Stimulated activated CD4-positive, alpha-beta T cell treated with anti-CD3 and anti-CD28 coated beads, Interleukin-4, amount 100 ng/mL, for 48 hours (primary cell): ENCODE data around the gene SOWAHA.

Source experiments
- DNase-seq, 2 donors: peaks; one replicate each; pipeline ENCODE4 v3.0.0-alpha.2; 2020; ENCODE audit warnings: low read depth in 2 of 2

Gene SOWAHA

DNA sequence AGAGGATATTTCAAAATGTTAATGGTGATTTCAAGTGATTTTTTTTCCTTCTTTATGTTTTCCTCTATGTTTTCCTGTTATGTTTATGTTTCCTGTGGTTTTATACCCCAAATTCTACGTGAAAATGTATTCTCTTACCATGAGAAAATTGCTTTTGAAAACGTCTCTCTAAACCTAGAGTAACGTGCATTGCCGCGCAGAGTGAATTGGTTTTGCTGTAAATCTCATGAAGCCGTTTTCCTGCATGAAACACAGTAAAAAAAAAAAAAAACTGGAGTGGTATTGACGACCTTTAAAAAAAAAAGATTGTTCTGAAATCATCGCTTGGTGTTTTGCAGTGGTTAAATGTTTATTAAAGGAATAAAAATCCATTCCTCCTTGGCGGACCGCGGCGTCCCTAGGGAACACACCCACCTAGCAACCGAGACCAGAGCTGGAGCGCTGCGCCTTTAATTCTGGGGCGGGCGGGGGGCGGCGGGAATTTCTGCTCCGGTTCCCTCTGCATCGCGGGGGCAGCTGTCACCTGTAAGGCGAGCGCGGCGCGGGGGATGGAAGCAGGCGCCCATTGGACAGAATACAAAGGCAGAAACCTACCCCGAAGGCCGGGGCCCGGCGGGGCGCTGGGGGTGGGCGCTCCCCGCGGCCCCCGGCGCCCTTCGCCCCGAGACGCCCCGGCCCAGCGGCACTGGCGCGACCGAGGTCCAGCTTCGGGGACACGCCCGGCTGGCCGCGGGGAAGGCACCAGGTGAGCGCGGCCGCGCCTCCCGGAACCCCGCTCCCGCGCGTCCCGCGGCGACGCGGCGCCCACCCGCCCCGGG is at the start of gene SOWAHA:
TSS of gene SOWAHA (plus strand) at position 522 of the 818 bp plus-strand sequence. CDS start 320 bp downstream, outside the sequence.
- no peak for DNase-seq

DNA sequence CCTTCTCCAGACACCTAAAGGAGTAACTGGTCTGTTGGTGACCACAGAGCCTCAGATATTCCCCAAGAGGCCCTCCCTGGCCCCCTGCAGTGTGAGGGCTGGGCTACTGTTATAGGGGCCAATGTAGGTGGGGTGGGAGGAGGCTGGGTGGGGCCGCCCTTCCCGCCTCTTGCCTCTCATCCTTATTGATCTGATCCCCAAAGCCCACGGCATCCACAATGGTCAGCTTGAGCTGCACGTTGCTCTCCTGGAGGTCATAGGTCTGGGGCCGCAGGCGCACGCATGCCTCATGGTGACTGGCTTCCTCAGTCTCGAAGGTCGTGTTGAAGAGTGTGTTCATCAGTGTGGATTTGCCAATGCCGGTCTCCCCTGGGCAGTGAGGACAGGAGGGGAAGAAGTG is 49.1 kb upstream of the SOWAHA start:
- DNase-seq, result no peak

DNA sequence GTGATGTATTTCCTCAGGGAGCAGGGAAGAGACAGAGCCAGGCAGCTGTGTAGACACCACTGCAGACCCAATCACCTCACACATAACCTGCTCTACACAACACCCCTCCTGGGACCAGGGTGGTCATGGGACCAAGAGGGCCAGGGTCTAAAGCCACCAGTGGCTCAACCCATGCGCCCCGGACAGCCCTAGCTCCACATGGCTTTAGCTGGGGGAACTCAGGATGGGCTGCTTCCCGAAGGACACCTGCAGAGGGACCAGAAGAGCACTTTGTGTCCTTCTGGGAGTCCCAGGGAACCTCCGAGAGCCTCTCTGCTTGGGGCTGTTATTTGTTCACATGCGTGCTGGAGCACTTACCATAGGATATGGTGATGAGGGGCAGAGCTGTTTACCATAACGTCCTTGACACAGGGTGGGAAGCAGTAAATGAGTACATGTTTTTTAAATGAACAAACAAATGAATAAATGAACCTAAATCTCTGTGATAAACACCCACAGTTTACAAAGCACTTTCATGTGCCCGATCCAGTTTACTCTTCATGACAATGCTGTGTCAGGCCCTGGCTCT is 48.3 kb upstream of the SOWAHA start:
- no peak for DNase-seq

DNA sequence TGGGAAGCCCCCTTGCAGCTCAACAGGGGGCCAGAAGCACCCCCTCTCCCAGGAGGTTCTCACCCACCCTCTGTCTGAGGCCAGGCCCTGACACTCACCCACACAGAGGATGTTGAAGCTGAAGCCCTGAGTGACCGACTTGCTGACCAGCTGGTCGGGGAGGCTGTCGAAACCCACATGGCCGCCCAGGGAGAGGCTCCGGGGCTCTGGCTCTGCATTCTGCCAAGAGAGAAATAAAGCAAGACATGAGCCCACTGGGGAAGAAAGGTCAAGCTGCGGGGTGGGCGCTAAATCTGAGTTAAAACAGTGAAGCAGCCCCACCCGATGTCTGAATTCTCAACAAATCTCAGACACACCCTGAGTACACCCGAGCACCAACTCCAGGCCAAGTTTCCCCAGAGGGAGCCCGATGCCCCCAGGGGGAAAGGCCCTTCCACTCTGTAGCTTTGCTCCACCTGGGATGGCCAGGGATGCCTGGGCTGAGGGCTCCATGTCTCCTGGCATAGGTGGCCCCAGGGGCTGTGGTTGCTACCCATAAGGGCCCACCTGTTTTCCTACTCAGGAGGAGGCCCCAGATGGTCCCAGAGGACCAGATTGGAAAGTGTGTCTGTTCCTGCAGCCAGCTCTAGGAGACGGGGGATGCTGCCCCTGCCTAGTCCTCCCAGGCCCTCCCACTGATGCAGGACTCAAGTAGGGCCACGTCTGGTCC is 47.6 kb upstream of the SOWAHA start:
- no peak for DNase-seq

DNA sequence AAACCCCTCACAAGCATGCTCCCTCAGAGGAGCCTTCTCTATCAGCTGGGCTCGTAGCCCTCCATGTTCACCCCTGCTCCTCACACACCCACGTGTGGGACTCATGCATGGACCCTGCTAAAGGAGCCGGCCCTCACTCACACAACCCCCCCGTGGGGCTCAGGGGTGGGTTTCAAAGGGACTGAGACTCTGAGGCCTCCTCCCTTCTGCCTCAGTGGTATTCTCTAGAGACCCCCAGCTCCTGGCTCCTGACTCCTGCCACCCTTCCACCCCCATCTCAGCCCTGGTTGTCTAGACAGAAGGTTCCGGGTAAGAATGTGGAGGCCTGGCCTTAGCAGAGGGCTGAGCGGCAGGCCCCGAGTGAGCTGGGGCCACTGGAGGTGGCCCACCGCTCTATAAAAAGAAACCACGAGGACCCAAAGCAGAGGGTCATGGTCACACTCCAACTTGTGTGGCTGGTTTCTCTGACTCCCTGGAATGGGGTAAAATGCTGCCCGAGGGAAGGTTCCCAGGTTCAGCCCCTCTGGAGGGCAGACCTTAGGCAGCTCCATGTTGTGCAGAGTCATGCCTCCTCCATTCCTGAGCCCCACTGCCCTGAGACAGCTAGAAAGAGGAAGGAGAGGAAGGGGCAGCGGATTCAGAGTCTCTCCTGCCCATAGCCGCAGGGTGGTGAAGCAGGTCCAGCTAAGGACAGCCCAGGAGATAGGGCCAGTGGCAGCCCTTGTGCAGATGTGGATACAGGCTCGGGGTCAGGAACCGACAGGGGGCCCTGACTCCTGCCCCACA is 46.9 kb upstream of the SOWAHA start:
- no peak for DNase-seq

- no peak for DNase-seq
Observed at GRCh38 chr5:132766806-132767055, 46.4 kb upstream of the SOWAHA start.

GRCh38 chr5:132767150-132767549 is 46.0 kb upstream of the SOWAHA start:
- DNase-seq, result no peak

DNA sequence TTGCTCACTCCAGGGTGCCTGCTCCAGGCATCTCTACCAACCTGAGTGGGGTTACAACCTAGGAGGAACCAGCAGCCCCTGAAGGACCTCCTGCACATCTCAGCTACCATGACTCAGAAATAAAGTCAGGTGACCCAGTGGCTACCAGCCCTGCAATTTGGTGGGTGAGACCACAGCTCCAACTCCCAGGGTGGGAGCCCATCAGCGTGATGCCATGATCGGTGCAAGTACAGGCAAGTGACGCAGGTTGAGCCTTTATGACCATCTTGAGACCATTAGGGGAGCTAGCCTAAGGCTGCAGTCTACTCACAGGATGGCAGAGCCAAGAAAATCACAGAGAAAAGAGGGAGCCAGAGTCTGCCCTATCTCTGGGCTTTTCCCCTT is 44.6 kb upstream of the SOWAHA start:
- DNase-seq, result no peak

- no peak for DNase-seq
Observed at GRCh38 chr5:132770476-132771159, 42.5 kb upstream of the SOWAHA start.

- no peak for DNase-seq
Observed at GRCh38 chr5:132771503-132771998, 41.6 kb upstream of the SOWAHA start.

DNA sequence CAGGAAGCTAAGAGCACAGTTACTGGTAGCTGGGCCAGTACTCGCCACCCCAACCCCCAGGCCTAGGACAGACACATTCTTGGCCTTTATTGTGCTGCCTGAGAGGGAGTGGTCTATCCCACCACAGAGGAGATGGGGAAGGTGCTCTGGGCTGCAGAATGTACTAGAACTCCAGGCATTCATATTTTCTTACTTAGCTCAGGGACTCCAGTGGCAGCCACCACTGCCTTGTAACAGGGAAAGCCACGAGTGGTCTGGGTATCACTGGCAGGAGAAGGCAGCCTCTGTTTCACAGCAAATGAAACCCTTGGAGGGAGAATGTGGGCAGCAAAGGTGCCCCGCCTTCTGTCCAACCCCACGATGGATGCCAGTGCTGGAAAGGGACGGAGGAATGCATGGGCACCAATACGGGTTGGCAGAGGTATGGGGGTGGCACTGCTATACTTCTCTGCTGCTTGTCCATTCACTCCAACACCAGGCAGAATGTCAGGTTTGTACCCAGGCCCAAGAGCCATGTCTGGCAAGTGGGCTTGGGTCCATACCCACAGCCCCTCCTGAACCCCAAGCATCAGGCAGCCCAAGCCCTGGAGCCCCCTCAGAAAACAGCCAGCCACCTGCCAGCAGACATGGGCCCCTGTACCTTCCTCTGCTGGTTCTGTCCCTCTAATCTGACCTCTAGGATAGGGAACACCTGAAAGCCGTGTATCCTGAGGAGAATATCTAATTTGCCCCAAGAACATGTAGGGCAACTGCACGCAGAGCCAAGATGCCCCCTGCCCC is 40.6 kb upstream of the SOWAHA start:
- no peak for DNase-seq

DNA sequence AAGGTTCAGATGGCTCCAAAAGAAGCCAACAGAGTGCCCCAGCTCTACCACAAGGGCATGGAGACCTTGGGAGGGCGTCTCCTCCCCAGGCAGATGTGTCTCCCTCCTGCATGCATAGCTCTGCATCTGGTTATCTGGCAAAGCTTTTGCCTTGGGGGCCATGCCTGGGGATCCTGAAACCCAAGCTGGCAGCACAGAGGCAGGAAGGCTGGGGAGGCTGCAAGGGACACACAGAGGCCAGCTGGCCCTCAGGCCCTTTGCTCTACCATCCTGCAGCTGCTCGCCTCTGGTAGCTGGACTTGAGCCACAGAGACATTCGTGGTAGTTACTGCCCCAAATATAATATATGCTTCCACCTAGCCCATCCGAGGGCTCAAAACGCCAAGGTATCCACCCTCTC is 40.0 kb upstream of the SOWAHA start:
- no peak for DNase-seq

GRCh38 chr5:132773601-132774355 is 39.3 kb upstream of the SOWAHA start:
- no peak for DNase-seq

- no peak for DNase-seq
Observed at GRCh38 chr5:132774406-132774805, 38.7 kb upstream of the SOWAHA start.

DNA sequence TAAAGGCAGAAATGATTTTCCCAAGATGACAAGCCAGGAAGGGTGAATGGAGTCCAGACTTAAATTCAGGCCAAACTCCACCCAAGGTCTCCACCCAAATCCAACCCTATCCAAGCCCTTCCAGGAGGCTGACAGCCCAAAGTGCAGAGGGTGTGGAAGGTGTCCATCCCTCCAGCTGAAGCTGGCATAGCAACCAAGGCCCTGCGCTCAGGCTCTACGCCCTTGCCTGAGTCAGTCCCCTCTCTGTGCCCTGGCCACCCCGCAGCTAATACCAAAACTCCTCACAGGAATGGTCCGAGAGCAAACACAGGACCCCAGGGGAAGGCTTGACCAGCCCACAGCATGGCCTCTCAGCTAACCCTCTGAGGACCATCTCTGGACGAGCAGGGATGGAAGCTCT is 38.2 kb upstream of the SOWAHA start:
- no peak for DNase-seq

DNA sequence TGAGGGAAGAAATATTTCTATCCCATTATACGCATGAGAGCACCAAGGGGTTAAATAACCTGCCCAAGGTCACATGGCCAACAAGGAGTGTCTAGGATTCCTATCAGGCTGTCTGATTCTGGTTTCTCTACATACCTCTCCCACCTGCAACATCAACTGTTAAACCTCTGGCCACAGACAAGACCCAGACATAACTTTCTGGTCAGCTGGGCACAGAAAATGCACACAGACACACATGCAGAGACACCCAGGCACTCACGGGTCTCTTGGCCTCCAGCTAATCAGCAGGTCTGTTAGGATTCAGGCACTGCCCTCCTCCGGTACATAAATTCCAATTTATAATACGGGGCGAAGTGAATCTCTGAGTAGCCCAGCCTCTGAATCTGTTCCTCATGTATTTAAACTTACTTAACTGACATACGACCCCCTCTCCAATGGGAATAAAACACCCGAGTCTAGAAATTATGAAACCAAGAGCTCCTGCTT is 37.6 kb upstream of the SOWAHA start:
- no peak for DNase-seq

DNA sequence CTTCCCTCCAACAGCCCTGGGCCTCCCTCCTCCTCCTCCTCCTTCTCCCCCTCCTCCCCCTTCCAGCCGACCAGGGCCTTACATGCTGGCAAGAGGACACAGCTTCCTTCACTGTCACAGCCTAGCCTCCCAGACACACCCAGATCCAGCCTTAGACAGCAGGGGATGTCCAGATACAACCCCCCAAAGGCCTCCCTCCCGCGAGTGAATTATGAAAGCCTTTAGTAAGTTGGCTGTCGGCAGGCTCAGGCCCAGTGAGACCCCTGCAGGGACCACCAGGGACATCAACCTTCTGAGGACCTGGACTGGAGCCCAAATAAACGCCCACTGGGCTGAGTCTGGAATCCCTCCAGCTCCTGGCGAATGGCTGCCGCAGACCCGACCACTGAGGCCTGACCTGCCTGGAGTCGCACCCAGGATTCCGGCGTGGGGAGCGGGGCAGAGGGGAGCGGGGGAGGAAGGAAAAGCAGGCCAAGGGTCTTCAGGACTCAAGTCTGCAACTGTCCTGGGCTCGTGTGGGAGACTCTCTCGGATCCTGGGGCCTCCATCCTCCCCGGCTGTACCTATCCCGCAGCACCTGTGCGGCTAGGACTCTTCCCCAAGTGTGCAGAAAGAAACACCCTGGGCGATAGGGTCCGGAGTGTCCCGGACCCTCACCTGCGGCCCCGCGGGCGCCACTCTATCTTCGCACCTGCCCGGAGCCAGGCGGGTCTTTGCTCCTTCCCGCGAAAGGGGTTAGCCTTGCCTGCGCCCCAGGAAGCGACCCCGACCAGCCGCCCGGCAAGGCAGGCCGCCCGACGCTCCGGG is 36.8 kb upstream of the SOWAHA start:
- DNase-seq, result no peak

- DNase-seq, result no peak
Observed at GRCh38 chr5:132776938-132777208, 36.2 kb upstream of the SOWAHA start.
